Uterus (tissue), 4 donors: ENCODE results near the gene CTIF. TPM values are rescaled to one million over a fixed set of nuclear protein-coding genes. Genes with fewer than 3 reads are reported as not detected.

ENCODE experiments used
- DNase-seq, 2 donors: peaks; one replicate each; pipeline ENCODE4 v3.0.0-alpha.2; 2019 to 2020
- H3K27ac ChIP-seq, 2 donors: fragments of 200-600 bp; sonication (generic); 1 replicate in 1 of 2; 2 replicates in 1 of 2; pipeline ENCODE4 v1.5.1; 2016 to 2018
- H3K27me3 ChIP-seq, 2 donors: fragments of 200-600 bp; sonication (generic); one replicate each; pipeline ENCODE4 v1.5.1; 2018 to 2019; ENCODE audit warnings: control low read depth in 1 of 2
- H3K36me3 ChIP-seq, 2 donors: fragments of 200-600 bp; sonication (generic); one replicate each; pipeline ENCODE4 v1.5.1; 2019; ENCODE audit warnings: control low read depth in 1 of 2
- H3K4me1 ChIP-seq, 2 donors: fragments of 200-600 bp; sonication (generic); one replicate each; pipeline ENCODE4 v1.5.1; 2018 to 2019; ENCODE audit warnings: control low read depth in 1 of 2
- H3K4me3 ChIP-seq, 2 donors: fragments of 200-600 bp; sonication (generic); 1 replicate in 1 of 2; 2 replicates in 1 of 2; pipeline ENCODE4 v1.5.1; 2018 to 2019; ENCODE audit warnings: mild to moderate bottlenecking in 1 of 2
- H3K9me3 ChIP-seq, 2 donors: fragments of 200-600 bp; sonication (generic); one replicate each; pipeline ENCODE4 v1.5.1; 2019; ENCODE audit warnings: control low read depth in 1 of 2
- CTCF ChIP-seq, 4 experiments: fragments of 200-600 bp in 2 of 4; fragments of 450-650 bp in 2 of 4; sonication (generic) in 2 of 4; IDR thresholded peaks; one replicate each; pipeline ENCODE4 v1.5.1; 2016 to 2019; ENCODE audit warnings: antibody characterized with exemption in 4 of 4, mild to moderate bottlenecking in 2 of 4, moderate library complexity in 1 of 4
- POLR2A ChIP-seq, 2 donors: fragments of 450-650 bp; IDR thresholded peaks; one replicate each; pipeline ENCODE4 v1.6.1; 2016; ENCODE audit warnings: antibody characterized with exemption in 2 of 2, mild to moderate bottlenecking in 1 of 2, moderate library complexity in 1 of 2
- intact Hi-C: fragments of 100-400 bp; cut with DNase I; formaldehyde crosslinking; loops from one replicate; pipeline ENCODE4 v1.15.1; 2023; ENCODE audit warnings: low total_unique reads
- total RNA-seq, 4 donors: library from RNA; depleted of rRNA in 3 of 4; stranded (reverse); fragments of >200 nt in 3 of 4; gene quantifications; one replicate each; pipeline versions ENCODE4 v1.1.0 to v1.2.4, GENCODE V29; 2014 to 2023
- donor health status: DM: yes; HTN: yes; CAD: no.

Gene CTIF
- total RNA-seq, 4 donors from 2014 or later, result 11.3 to 94.3 (median 48.0) TPM

- H3K4me1 ChIP-seq, result peaks cover 0 to 11% of the 10 kb centered on the region in 2 donors
- no peak overlapping the region for H3K4me3 ChIP-seq
- no peak for DNase-seq
- no peaks in the 10 kb centered on the region for H3K27me3 ChIP-seq
- intact Hi-C loops, result no loop called here
- no peaks in the 10 kb centered on the region for H3K9me3 ChIP-seq
- TF ChIP-seq POLR2A (IDR thresholded peaks at IDR 0.05) (no peak), CTCF (IDR thresholded peaks at IDR 0.05) (no peak)
- H3K27ac ChIP-seq, result no peak overlapping the region
- no peaks in the 10 kb centered on the region for H3K36me3 ChIP-seq
These were observed 315.9 kb downstream of the CTIF start for GRCh38 chr18:48854780-48855179.

- TF ChIP-seq POLR2A (IDR thresholded peaks at IDR 0.05), result no peak
- no peak for TF ChIP-seq CTCF (IDR thresholded peaks at IDR 0.05)
- H3K27me3 ChIP-seq, result no peaks in the 10 kb centered on the region
- no peak overlapping the region for H3K4me3 ChIP-seq
- no peaks in the 10 kb centered on the region for H3K36me3 ChIP-seq
- no peak overlapping the region for H3K27ac ChIP-seq
- H3K9me3 ChIP-seq, result no peaks in the 10 kb centered on the region
- intact Hi-C loops, result no loop called here
- peaks cover 0 to 7% of the 10 kb centered on the region in 2 donors for H3K4me1 ChIP-seq
- no peak for DNase-seq
These were observed 316.9 kb downstream of the CTIF start for GRCh38 chr18:48855422-48856377.

GRCh38 chr18:48857023-48857694 lies 318.3 kb downstream of the CTIF start:
- no peak overlapping the region for H3K4me3 ChIP-seq
- no peak for DNase-seq
- no peaks in the 10 kb centered on the region for H3K36me3 ChIP-seq
- TF ChIP-seq POLR2A (IDR thresholded peaks at IDR 0.05), result no peak
- TF ChIP-seq CTCF (IDR thresholded peaks at IDR 0.05), result no peak
- intact Hi-C loops, result no loop called here
- no peaks in the 10 kb centered on the region for H3K9me3 ChIP-seq
- no peak overlapping the region for H3K27ac ChIP-seq
- no peaks in the 10 kb centered on the region for H3K27me3 ChIP-seq
- no peaks in the 10 kb centered on the region for H3K4me1 ChIP-seq

GRCh38 chr18:48858676-48859075 lies 319.8 kb downstream of the CTIF start:
- TF ChIP-seq POLR2A (IDR thresholded peaks at IDR 0.05) (no peak), CTCF (IDR thresholded peaks at IDR 0.05) (no peak)
- H3K9me3 ChIP-seq, result no peaks in the 10 kb centered on the region
- no peaks in the 10 kb centered on the region for H3K4me1 ChIP-seq
- no peak overlapping the region for H3K27ac ChIP-seq
- DNase-seq, result no peak
- intact Hi-C loops, result no loop called here
- no peak overlapping the region for H3K4me3 ChIP-seq
- no peaks in the 10 kb centered on the region for H3K27me3 ChIP-seq
- no peaks in the 10 kb centered on the region for H3K36me3 ChIP-seq
